H9 (cell line): ENCODE measurements around the gene RGP1. TPM values are rescaled to one million over a fixed set of nuclear protein-coding genes. Genes with fewer than 3 reads are reported as not detected.

ENCODE experiments used
- DNase-seq: peaks from one replicate; pipeline ENCODE4 v3.0.0-alpha.2; 2017
- H2AFZ ChIP-seq: one replicate; pipeline ENCODE4 v1.6.1; 2013; ENCODE audit warnings: mild to moderate bottlenecking, low read length, control low read depth, moderate library complexity
- H2AK5ac ChIP-seq: 2 replicates; pipeline ENCODE4 v1.6.1; 2013; ENCODE audit warnings: low read length, control low read depth, mixed read lengths; ENCODE audit not compliant: insufficient read length
- H2BK120ac ChIP-seq: one replicate; pipeline ENCODE4 v1.6.1; 2013; ENCODE audit warnings: low read depth, mild to moderate bottlenecking, low read length, control low read depth, inconsistent platforms; ENCODE audit not compliant: poor library complexity, severe bottlenecking
- H2BK12ac ChIP-seq: 2 replicates; pipeline ENCODE4 v1.6.1; 2013; ENCODE audit warnings: low read length, control low read depth, mixed read lengths, low read depth; ENCODE audit not compliant: insufficient read length
- H2BK15ac ChIP-seq: 2 replicates; pipeline ENCODE4 v1.6.1; 2013; ENCODE audit warnings: low read depth, low read length, control low read depth
- H2BK20ac ChIP-seq: one replicate; pipeline ENCODE4 v1.6.1; 2013; ENCODE audit warnings: low read depth, mild to moderate bottlenecking, low read length, control low read depth, inconsistent platforms; ENCODE audit not compliant: poor library complexity, severe bottlenecking
- H2BK5ac ChIP-seq: 2 replicates; pipeline ENCODE4 v1.6.1; 2013; ENCODE audit warnings: low read length, control low read depth, mixed read lengths; ENCODE audit not compliant: insufficient read length
- H3K14ac ChIP-seq: 2 replicates; pipeline ENCODE4 v1.6.1; 2013; ENCODE audit warnings: low read length, control low read depth; ENCODE audit not compliant: insufficient read depth
- H3K18ac ChIP-seq: 2 replicates; pipeline ENCODE4 v1.6.1; 2013; ENCODE audit warnings: low read depth, mild to moderate bottlenecking, mixed read lengths, low read length, control low read depth; ENCODE audit not compliant: insufficient read length
- H3K23ac ChIP-seq: 2 replicates; pipeline ENCODE4 v1.6.1; 2013; ENCODE audit warnings: low read length, control low read depth, mixed read lengths, low read depth; ENCODE audit not compliant: insufficient read length
- H3K23me2 ChIP-seq: 2 replicates; pipeline ENCODE4 v1.6.1; 2013; ENCODE audit warnings: low read depth, mild to moderate bottlenecking, mixed read lengths, low read length, control low read depth; ENCODE audit not compliant: insufficient read length, poor library complexity, severe bottlenecking
- H3K27ac ChIP-seq: 2 replicates; pipeline ENCODE4 v1.5.1; 2013; ENCODE audit warnings: low read length, control low read depth, mixed read lengths, low read depth; ENCODE audit not compliant: insufficient read length
- H3K27me3 ChIP-seq: 2 replicates; pipeline ENCODE4 v1.6.1; 2013; ENCODE audit warnings: low read length, control low read depth, inconsistent platforms; ENCODE audit not compliant: insufficient read depth
- H3K4ac ChIP-seq: 2 replicates; pipeline ENCODE4 v1.6.1; 2013; ENCODE audit warnings: low read depth, mild to moderate bottlenecking, control low read depth, inconsistent platforms, low read length, moderate library complexity
- H3K4me1 ChIP-seq: 2 replicates; pipeline ENCODE4 v1.6.1; 2013; ENCODE audit warnings: low read length, control low read depth, inconsistent platforms; ENCODE audit not compliant: insufficient read depth
- H3K4me2 ChIP-seq: 2 replicates; pipeline ENCODE4 v1.6.1; 2013; ENCODE audit warnings: low read length, control low read depth, mixed read lengths; ENCODE audit not compliant: insufficient read length, insufficient read depth
- H3K56ac ChIP-seq: 2 replicates; pipeline ENCODE4 v1.6.1; 2013; ENCODE audit warnings: low read depth, mild to moderate bottlenecking, mixed read lengths, low read length, control low read depth; ENCODE audit not compliant: insufficient read length
- H3K79me1 ChIP-seq: 2 replicates; pipeline ENCODE4 v1.6.1; 2013; ENCODE audit warnings: low read depth, mild to moderate bottlenecking, moderate library complexity, low read length, control low read depth, inconsistent platforms; ENCODE audit not compliant: insufficient read depth, poor library complexity, severe bottlenecking
- H3K79me2 ChIP-seq: 2 replicates; pipeline ENCODE4 v1.6.1; 2013; ENCODE audit warnings: low read length, control low read depth, inconsistent platforms; ENCODE audit not compliant: insufficient read depth
- H3K9ac ChIP-seq: 2 replicates; pipeline ENCODE4 v1.6.1; 2013; ENCODE audit warnings: low read length, control low read depth, mixed read lengths; ENCODE audit not compliant: insufficient read length; ENCODE audit errors: extremely low read depth
- H3K9me3 ChIP-seq: one replicate; pipeline ENCODE4 v1.6.1; 2013; ENCODE audit warnings: low read depth, low read length, inconsistent platforms; ENCODE audit not compliant: control insufficient read depth
- H3T11ph ChIP-seq: one replicate; pipeline ENCODE4 v1.6.1; 2013; ENCODE audit warnings: mild to moderate bottlenecking, low read length, control low read depth, inconsistent platforms
- H4K20me1 ChIP-seq: one replicate; pipeline ENCODE4 v1.6.1; 2013; ENCODE audit not compliant: control insufficient read depth, insufficient read length, insufficient read depth
- H4K5ac ChIP-seq: 2 replicates; pipeline ENCODE4 v1.6.1; 2013; ENCODE audit warnings: low read depth, mild to moderate bottlenecking, mixed read lengths, low read length, control low read depth; ENCODE audit not compliant: insufficient read length
- H4K8ac ChIP-seq: replicated peaks from 2 replicates; pipeline ENCODE4 v1.6.1; 2013; ENCODE audit warnings: low read length, control low read depth, mixed read lengths, low read depth; ENCODE audit not compliant: insufficient read length
- H4K91ac ChIP-seq: 2 replicates; pipeline ENCODE4 v1.6.1; 2013; ENCODE audit warnings: low read depth, mild to moderate bottlenecking, moderate library complexity, mixed read lengths, low read length, control low read depth; ENCODE audit not compliant: insufficient read length
- H3K27ac Mint-ChIP-seq, 3 experiments: 2 replicates in 2 of 3; 3 replicates in 1 of 3; pipeline ENCODE4 v1.8.0; 2020 to 2021; ENCODE audit warnings: mixed read lengths in 3 of 3, mild to moderate bottlenecking in 1 of 3, moderate library complexity in 1 of 3
- H3K27me3 Mint-ChIP-seq: 2 replicates; pipeline ENCODE4 v1.8.0; 2021; ENCODE audit warnings: low read depth, mild to moderate bottlenecking, moderate library complexity, mixed read lengths
- H3K36me3 Mint-ChIP-seq, 3 experiments: 2 replicates in 2 of 3; 3 replicates in 1 of 3; pipeline ENCODE4 v1.8.0; 2020 to 2021; ENCODE audit warnings: low read depth in 3 of 3, mixed read lengths in 3 of 3; ENCODE audit not compliant: insufficient read depth in 1 of 3
- H3K4me1 Mint-ChIP-seq, 2 experiments: 2 replicates each; pipeline ENCODE4 v1.8.0; 2020; ENCODE audit warnings: mixed read lengths in 2 of 2
- H3K4me3 Mint-ChIP-seq, 2 experiments: 2 replicates in 1 of 2; 3 replicates in 1 of 2; pipeline ENCODE4 v1.8.0; 2020 to 2021; ENCODE audit warnings: mild to moderate bottlenecking in 2 of 2, mixed read lengths in 2 of 2, moderate library complexity in 1 of 2
- H3K9me3 Mint-ChIP-seq, 2 experiments: 2 replicates in 1 of 2; 3 replicates in 1 of 2; pipeline ENCODE4 v1.8.0; 2020; ENCODE audit warnings: mild to moderate bottlenecking in 2 of 2, mixed read lengths in 2 of 2, moderate library complexity in 1 of 2
- CTCF ChIP-seq: fragments of 200-600 bp; sonication (generic); conservative IDR thresholded peaks from 3 replicates; pipeline ENCODE4 v1.8.0; 2021; ENCODE audit warnings: antibody characterized with exemption, mild to moderate bottlenecking
- WGBS: extraction: QIAGEN DNeasy Blood & Tissue Kit; methylation state at CpG from one replicate; pipeline ENCODE4 v1.1.7; 2013; ENCODE audit warnings: missing lambda C conversion rate, low lambda C conversion rate, mixed read lengths; ENCODE audit not compliant: insufficient read length; ENCODE audit errors: extremely low coverage; 5-methylcytosine and 5-hydroxymethylcytosine counted together
- total RNA-seq: library from RNA; stranded (reverse); gene quantifications from 2 replicates; pipeline ENCODE4 v1.2.1, GENCODE V29; 2021

Gene RGP1
- total RNA-seq, 1 experiment from 2014 or later, result 25.7 TPM

- Histone ChIP-seq H3K27me3 (no peaks in the 10 kb centered on the region), H3K4ac (no peak overlapping the region), H3K23ac (no peak overlapping the region), H2BK12ac (no peak overlapping the region), H2BK20ac (no peak overlapping the region), H3K56ac (no peak overlapping the region), H3K4me2 (no peak overlapping the region), H3K27ac (no peak overlapping the region), H3K18ac (no peak overlapping the region), H2AFZ (no peak overlapping the region), H4K20me1 (no peaks in the 10 kb centered on the region), H3K14ac (no peak overlapping the region), H3K4me1 (no peaks in the 10 kb centered on the region), H4K8ac (no peak overlapping the region), H2BK15ac (no peak overlapping the region), H4K5ac (no peak overlapping the region), H2BK5ac (no peak overlapping the region), H3K9ac (no peak overlapping the region), H3K23me2 (no peaks in the 10 kb centered on the region), H3K79me2 (no peaks in the 10 kb centered on the region), H2BK120ac (no peak overlapping the region), H3K9me3 (no peaks in the 10 kb centered on the region), H4K91ac (no peak overlapping the region), H3K79me1 (no peaks in the 10 kb centered on the region), H2AK5ac (no peak overlapping the region), H3T11ph (no peak overlapping the region)
- TF ChIP-seq CTCF, result peak; percentile 44
- Mint-ChIP-seq H3K27me3 (no peaks in the 10 kb centered on the region; the same call in 1 of the 2 replicates), H3K4me3 (no peak overlapping the region), H3K36me3 (peaks cover 54 to 93% (median 76%) of the 10 kb centered on the region in 3 experiments), H3K4me1 (peaks cover 0 to 9% of the 10 kb centered on the region in 2 experiments; a peak in 2 of 4 replicates), H3K9me3 (no peaks in the 10 kb centered on the region), H3K27ac (peak overlapping the region in 1 of 3 experiments; percentile 23; a peak in 1 of 7 replicates)
- no CpG with 5 or more reads among the region's 11 CpGs for WGBS
- DNase-seq, result peak; percentile 47
Measured at GRCh38 chr9:35712762-35713400, 36.2 kb upstream of the RGP1 start.
